ENCODE data around the gene XAB2. TPM values are rescaled to one million over a fixed set of nuclear protein-coding genes. Genes with fewer than 3 reads are reported as not detected.
A peak's percentile ranks its signal among the peaks of the same experiment; 100 is the strongest.

Gene XAB2
- total RNA-seq, 1 donor from 2014 or later, result 32.8 TPM

DNA sequence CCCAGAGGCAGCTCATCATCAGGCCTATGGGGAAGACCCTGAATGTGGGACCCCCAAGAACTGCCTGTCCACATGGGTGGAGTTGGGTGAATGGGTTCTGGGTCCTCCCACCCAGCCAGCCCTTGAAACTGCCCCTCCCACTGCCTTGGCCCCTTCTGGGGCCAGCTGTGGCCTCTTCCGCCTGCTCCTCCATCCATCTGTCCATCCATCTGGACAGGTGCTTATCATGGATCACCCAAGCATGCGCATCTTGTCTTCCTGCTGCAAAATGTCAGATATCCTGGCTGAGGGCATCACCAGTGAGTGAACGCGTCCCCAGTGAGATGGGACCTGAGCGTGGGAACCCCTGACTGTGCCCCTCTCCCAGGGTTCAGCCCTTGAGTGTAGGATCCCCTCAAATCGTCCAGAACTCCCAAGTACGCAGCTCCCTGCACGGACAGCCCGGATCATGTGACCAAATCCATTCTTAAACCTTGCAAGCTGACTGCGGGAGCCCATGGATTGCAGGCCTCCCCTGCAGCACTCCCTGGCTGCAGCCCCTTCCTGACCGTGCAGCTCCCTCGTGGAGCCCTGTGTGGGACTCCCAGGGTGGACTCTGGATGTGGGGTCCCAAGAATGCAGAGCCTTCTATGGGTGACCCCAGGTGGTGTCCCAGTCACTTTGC, 9.6 kb upstream of the XAB2 start:
- peaks cover 15% of the 10 kb centered on the region for H3K9me3 Mint-ChIP-seq (ENCODE audit: unreplicated experiment)
- no peak for DNase-seq
- no peaks in the 10 kb centered on the region for H3K36me3 Mint-ChIP-seq (ENCODE audit: unreplicated experiment)
- H3K4me1 Mint-ChIP-seq (ENCODE audit: low read depth, unreplicated experiment), result peaks cover 15% of the 10 kb centered on the region
- H3K27me3 Mint-ChIP-seq (ENCODE audit: unreplicated experiment), result peaks cover 18% of the 10 kb centered on the region
- TF ChIP-seq CTCF (IDR thresholded peaks at IDR 0.05; ENCODE audit: partially characterized antibody, unreplicated experiment), result no peak
- peak overlapping the region; percentile 74 for H3K4me3 Mint-ChIP-seq (ENCODE audit: unreplicated experiment)
- H3K27ac Mint-ChIP-seq (ENCODE audit: unreplicated experiment), result peak overlapping the region; percentile 95

- peaks cover 15% of the 10 kb centered on the region for H3K9me3 Mint-ChIP-seq (ENCODE audit: unreplicated experiment)
- peaks cover 19% of the 10 kb centered on the region for H3K27me3 Mint-ChIP-seq (ENCODE audit: unreplicated experiment)
- DNase-seq, result no peak
- H3K36me3 Mint-ChIP-seq (ENCODE audit: unreplicated experiment), result no peaks in the 10 kb centered on the region
- no peak for TF ChIP-seq CTCF (IDR thresholded peaks at IDR 0.05; ENCODE audit: partially characterized antibody, unreplicated experiment)
- H3K4me3 Mint-ChIP-seq (ENCODE audit: unreplicated experiment), result no peak overlapping the region
- peaks cover 15% of the 10 kb centered on the region for H3K4me1 Mint-ChIP-seq (ENCODE audit: low read depth, unreplicated experiment)
- no peak overlapping the region for H3K27ac Mint-ChIP-seq (ENCODE audit: unreplicated experiment)
Observed at GRCh38 chr19:7637374-7638256, 8.3 kb upstream of the XAB2 start.

DNA sequence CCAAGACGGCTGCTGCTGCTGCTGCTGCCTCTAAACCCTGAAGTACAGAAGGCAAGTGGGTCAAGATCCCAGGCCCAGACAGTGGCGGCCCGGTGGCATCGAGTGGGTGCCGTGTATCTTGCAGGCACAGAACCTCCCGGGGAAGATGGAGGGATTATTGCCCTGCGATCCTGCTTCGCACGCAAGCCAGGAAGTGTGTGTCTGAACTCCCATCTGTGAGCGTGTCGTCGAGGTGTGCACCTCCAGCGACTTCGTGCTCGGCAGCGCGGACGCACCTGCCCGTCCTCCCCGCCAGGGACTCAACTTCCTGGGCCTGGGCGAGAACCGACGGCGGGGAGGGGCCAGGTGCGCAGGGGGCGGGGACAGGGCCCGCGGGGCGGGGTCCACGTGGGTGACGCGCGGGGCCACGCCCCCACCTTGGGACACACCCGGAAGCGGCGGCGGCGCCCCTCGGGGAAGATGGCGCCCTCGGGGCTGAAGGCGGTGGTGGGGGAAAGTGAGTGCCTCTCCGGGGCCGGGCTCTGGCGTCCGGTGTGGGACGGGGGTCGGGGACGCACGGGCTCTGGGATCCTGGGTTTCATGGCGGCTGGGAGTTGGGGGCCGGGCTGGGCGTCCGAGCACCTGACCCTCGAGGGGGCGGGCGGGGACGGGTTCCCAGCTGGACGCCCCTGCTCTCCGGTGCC, 7.5 kb upstream of the XAB2 start, which contains the start of gene STXBP2:
Gene STXBP2, plus strand, starts transcription at position 420 of the 683 bp plus-strand sequence. Its CDS starts 40 bp downstream, at position 460.
- DNase-seq, result peak; percentile 56
- Mint-ChIP-seq H3K9me3 (ENCODE audit: unreplicated experiment) (peaks cover 15% of the 10 kb centered on the region), H3K36me3 (ENCODE audit: unreplicated experiment) (no peaks in the 10 kb centered on the region), H3K4me1 (ENCODE audit: low read depth, unreplicated experiment) (peaks cover 15% of the 10 kb centered on the region), H3K27ac (ENCODE audit: unreplicated experiment) (no peak within 1 kb of the TSS), H3K27me3 (ENCODE audit: unreplicated experiment) (peaks cover 19% of the 10 kb centered on the region), H3K4me3 (ENCODE audit: unreplicated experiment) (peak within 1 kb of the TSS; percentile 49)
- TF ChIP-seq CTCF (IDR thresholded peaks at IDR 0.05; ENCODE audit: partially characterized antibody, unreplicated experiment), result no peak

DNA sequence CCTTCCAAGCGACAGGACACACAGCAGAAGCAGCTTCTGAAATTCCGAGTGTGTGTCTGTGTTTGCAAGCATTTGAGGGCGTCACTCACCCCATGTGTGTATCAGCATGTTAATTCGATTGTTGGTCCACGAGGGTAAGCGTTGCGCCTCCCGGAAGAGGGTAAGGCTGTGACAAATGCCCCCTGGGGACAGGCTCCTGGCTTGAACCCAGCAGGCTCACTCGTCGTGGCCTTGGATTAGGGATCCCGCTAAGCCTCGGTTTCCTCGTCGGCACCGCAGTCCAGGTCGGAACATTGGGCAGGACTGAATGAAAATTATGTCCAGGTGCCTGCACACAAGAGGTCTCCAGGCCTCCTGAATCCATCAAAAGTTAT, 7.0 kb upstream of the XAB2 start:
- DNase-seq, result no peak
- Mint-ChIP-seq H3K4me3 (ENCODE audit: unreplicated experiment) (peak overlapping the region; percentile 49), H3K4me1 (ENCODE audit: low read depth, unreplicated experiment) (peaks cover 15% of the 10 kb centered on the region), H3K27ac (ENCODE audit: unreplicated experiment) (no peak overlapping the region), H3K27me3 (ENCODE audit: unreplicated experiment) (peaks cover 19% of the 10 kb centered on the region), H3K36me3 (ENCODE audit: unreplicated experiment) (no peaks in the 10 kb centered on the region), H3K9me3 (ENCODE audit: unreplicated experiment) (peaks cover 15% of the 10 kb centered on the region)
- no peak for TF ChIP-seq CTCF (IDR thresholded peaks at IDR 0.05; ENCODE audit: partially characterized antibody, unreplicated experiment)
